ENCODE data around the gene MOV10L1.

MOV10L1 gene

DNA sequence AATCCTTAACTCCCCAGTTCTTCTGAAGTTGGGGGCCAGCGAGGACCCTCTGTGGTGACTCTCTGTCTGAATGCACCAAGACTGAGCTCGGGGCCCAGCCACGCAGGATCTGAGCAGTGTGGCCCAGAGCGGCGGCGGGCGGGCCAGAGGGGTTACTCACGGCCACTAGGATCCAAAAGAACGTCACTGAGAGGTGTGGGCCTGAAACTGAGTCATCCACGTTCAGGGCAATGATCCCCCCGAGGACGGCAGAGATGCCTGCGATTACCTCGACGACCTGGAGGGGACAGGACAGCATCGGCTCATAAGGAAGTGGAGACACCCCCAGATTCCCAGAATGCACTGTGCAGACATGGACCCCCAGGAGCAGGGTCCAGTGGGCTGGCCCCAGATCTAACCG lies 15.8 kb upstream of the MOV10L1 start:
- no peak overlapping the region for H3K27ac ChIP-seq
- DNase-seq: no peak
- TF ChIP-seq CTCF (IDR thresholded peaks at IDR 0.05; ENCODE audit: low read depth, low read length): no peak

DNA sequence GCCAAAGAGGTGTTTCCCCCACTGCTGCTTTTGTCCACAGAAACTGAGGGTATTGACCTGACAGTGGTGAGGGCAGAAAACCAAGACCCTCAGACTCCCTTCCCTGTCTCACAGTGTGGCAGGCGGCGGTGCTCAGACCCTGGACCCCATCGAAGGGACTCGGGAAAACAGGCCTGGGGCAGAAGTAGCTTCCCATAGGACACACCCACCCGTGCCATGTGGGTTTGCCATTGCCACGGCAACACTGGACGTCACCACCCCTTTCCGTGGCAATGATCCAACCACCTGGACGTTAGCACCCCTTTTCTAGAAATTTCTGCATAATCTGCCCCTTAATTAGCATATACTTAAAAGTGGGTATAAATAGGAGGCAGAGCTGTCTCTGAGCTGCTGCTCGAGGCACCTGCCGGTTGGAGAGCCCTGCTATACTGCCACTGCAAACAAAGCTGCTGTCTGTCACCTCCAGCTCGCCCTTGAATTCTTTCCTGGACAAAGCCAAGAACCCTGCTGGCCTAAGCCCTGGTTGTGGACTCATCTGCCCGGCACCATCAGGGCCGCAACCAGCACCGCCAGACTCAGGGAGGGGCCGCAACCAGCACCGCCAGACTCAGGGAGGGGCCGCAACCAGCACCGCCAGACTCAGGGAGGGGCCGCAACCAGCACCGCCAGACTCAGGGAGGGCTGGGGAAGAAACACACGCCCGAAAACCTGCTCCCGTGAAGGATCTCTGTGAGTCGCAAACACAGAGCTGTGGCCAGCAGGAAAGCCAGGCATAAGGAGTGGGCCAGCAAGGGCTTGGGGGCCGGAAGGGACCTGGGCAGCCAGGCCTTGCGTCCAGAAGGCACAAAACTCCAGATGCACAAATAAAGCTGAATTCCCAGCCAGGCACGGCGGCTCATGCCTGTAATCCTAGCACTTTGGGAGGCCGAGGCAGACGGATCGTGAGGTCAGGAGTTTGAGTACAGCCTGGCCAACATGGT lies 15.0 kb upstream of the MOV10L1 start:
- no peak for TF ChIP-seq CTCF (IDR thresholded peaks at IDR 0.05; ENCODE audit: low read depth, low read length)
- no peaks in the 10 kb centered on the region for H3K27me3 ChIP-seq (ENCODE audit: insufficient read depth, low read depth, severe bottlenecking)
- no peak overlapping the region for H3K4me3 ChIP-seq (ENCODE audit: low read depth, low read length)
- H3K36me3 ChIP-seq: no peaks in the 10 kb centered on the region
- H3K27ac ChIP-seq: no peak overlapping the region
- H3K9me3 ChIP-seq (ENCODE audit: severe bottlenecking): no peaks in the 10 kb centered on the region
- no peak for DNase-seq

More for the DNA sequence above, 15.8 kb upstream of the MOV10L1 start:
- Histone ChIP-seq H3K27me3 (ENCODE audit: insufficient read depth, low read depth, severe bottlenecking) (no peaks in the 10 kb centered on the region), H3K4me3 (ENCODE audit: low read depth, low read length) (no peak overlapping the region), H3K36me3 (no peaks in the 10 kb centered on the region), H3K9me3 (ENCODE audit: severe bottlenecking) (no peaks in the 10 kb centered on the region)

DNA sequence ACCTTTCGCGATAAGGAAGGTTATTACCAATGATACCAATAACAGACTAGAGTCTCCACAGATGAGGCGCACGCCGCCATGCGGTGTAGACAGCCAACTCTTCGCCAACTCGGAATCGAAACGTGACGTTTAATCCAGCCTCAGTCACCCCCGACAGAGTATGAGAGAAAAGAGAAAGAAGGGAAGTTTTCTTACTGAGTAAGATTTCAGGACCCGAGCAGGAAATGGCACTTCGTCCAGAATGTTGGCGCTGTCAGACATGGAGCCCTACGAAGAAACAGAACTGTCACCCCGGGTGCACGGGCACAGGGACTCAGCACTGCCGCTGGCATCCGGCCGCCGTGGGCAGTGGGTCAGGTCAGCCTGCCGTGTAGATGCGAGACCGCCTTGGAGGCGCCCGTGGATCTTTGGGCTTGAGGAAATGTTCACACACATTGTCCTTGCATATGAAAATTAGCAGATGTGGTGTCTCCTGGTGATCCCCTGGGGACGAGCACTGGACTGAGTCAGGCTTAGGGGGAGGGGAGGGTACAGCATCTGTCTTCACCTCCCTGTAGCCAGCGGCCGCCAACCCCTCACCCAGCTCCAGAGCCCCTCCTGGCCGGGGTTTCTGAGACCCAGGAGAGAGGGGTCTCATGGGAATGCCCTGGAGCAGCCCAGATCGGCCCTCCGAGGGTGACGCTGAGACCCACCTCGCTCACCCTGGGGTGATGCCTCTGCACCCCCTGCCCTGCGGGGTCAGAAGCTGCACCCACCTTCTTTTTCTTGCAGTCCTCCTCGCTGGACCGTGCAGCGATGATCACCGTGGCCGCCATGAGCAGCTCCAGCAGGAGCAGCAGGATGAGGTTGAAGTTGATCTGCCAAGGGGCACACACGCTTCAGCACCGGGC lies 12.9 kb upstream of the MOV10L1 start:
- no peak overlapping the region for H3K27ac ChIP-seq
- no peaks in the 10 kb centered on the region for H3K9me3 ChIP-seq (ENCODE audit: severe bottlenecking)
- TF ChIP-seq CTCF (IDR thresholded peaks at IDR 0.05; ENCODE audit: low read depth, low read length): no peak
- no peaks in the 10 kb centered on the region for H3K36me3 ChIP-seq
- no peak overlapping the region for H3K4me3 ChIP-seq (ENCODE audit: low read depth, low read length)
- no peaks in the 10 kb centered on the region for H3K27me3 ChIP-seq (ENCODE audit: insufficient read depth, low read depth, severe bottlenecking)
- no peak for DNase-seq

GRCh38 chr22:50078246-50078645 lies 11.6 kb upstream of the MOV10L1 start:
- no peaks in the 10 kb centered on the region for H3K27me3 ChIP-seq (ENCODE audit: insufficient read depth, low read depth, severe bottlenecking)
- no peak overlapping the region for H3K27ac ChIP-seq
- DNase-seq: no peak
- TF ChIP-seq CTCF (IDR thresholded peaks at IDR 0.05; ENCODE audit: low read depth, low read length): no peak
- no peaks in the 10 kb centered on the region for H3K36me3 ChIP-seq
- no peaks in the 10 kb centered on the region for H3K9me3 ChIP-seq (ENCODE audit: severe bottlenecking)
- no peak overlapping the region for H3K4me3 ChIP-seq (ENCODE audit: low read depth, low read length)

GRCh38 chr22:50078761-50079160 lies 11.0 kb upstream of the MOV10L1 start:
- H3K36me3 ChIP-seq: no peaks in the 10 kb centered on the region

More at GRCh38 chr22:50078761-50079160, 11.0 kb upstream of the MOV10L1 start:
- Histone ChIP-seq H3K9me3 (ENCODE audit: severe bottlenecking) (no peaks in the 10 kb centered on the region), H3K27ac (no peak overlapping the region), H3K27me3 (ENCODE audit: insufficient read depth, low read depth, severe bottlenecking) (no peaks in the 10 kb centered on the region), H3K4me3 (ENCODE audit: low read depth, low read length) (no peak overlapping the region)
- peak; percentile 55 for DNase-seq
- no peak for TF ChIP-seq CTCF (IDR thresholded peaks at IDR 0.05; ENCODE audit: low read depth, low read length)
